ENCODE measurements around the gene FAM219B.

DNA sequence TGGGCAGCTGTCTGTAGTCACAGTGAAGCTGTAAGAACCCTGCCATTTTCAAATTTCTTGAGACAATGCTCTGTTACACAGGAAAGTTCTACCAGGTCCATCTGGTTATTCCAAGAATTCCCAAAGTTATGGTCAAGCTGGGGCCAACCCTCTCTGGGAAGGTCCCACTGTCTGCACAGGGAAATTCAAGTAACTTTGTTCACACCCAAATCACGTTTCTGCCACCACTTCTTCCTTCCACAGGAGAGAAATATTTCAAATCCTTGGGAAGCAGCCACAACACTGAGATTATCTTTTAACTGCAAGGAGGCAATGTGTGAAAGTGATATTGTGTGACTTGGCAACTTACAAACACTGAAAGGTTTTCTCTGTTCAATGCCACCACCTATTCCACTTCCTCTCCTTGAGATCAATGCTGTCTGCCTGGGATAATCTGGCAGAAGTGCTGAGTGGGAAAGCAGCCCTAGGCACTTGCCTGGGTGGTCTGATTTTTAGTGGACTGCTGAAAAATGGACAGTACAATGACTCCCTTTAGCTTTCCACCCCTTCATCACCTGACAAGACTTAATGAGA is 39.1 kb downstream of the FAM219B start:
- no peak for TF ChIP-seq POLR2A (IDR thresholded peaks at IDR 0.05; ENCODE audit: low read depth, low read length)
- TF ChIP-seq CTCF (conservative IDR thresholded peaks at IDR 0.05; ENCODE audit: low read depth, low read length) = no peak
- no peak for TF ChIP-seq CEBPB (IDR thresholded peaks at IDR 0.05; ENCODE audit: low read depth, low read length)
- TF ChIP-seq NFE2L2 (IDR thresholded peaks at IDR 0.05; ENCODE audit: low read depth, low read length) = no peak
- no peak for TF ChIP-seq CHD1 (IDR thresholded peaks at IDR 0.05; ENCODE audit: low read depth, low read length)
- no peak for TF ChIP-seq RFX5 (IDR thresholded peaks at IDR 0.05; ENCODE audit: low read depth, low read length)
- no peak for TF ChIP-seq MAFK (IDR thresholded peaks at IDR 0.05; ENCODE audit: low read depth, low read length)
